ENCODE results near the gene ZNF827.

ZNF827 gene

DNA sequence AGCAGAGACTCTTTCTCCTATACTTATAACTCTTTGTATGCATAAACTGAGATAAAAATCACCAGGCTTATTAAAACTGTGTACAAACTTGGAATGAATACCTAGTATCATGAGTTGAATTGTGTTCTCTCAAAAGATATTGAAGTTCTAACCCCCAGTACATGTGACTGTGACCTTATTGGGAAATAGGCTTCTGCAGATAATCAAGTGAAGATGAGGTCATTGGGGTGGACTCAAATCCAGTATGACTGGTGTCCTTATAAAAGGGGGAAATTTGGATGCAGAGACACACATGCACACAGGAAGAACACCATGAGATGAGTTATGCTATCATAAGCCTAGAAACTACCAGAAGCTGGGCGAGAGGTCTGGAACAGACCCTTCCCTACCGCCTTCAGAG, 26.2 kb downstream of the ZNF827 start:
- DNase-seq: peak; percentile 20
- H2BK12ac ChIP-seq (ENCODE audit: low read length in 2 of 2): no peak overlapping the region
- no peak overlapping the region for H2BK5ac ChIP-seq (ENCODE audit: low read depth, low read length, poor library complexity, severe bottlenecking)
- H3K4me3 ChIP-seq (ENCODE audit: insufficient read depth in 1 of 2, low read depth in 1 of 2, low read length in 2 of 2): no peak overlapping the region
- no peak overlapping the region for H3K9ac ChIP-seq (ENCODE audit: low read length)
- no peak overlapping the region for H4K8ac ChIP-seq (ENCODE audit: low read length)
- H3K18ac ChIP-seq (ENCODE audit: low read depth in 1 of 2, low read length in 2 of 2): no peak overlapping the region
- no peak overlapping the region for H4K91ac ChIP-seq (ENCODE audit: low read length)
- H3K79me1 ChIP-seq (replicated peaks; ENCODE audit: low read length, poor library complexity, severe bottlenecking): peaks cover 38% of the 10 kb centered on the region
- H3K4me2 ChIP-seq (ENCODE audit: low read length, poor library complexity, severe bottlenecking): no peak overlapping the region
- no peak overlapping the region for H3K14ac ChIP-seq (ENCODE audit: low read length in 2 of 2)
- H3K9me3 ChIP-seq (ENCODE audit: control insufficient read depth, low read length): no peaks in the 10 kb centered on the region
- H3K4me1 ChIP-seq (ENCODE audit: control insufficient read depth, insufficient read depth, low read depth, low read length): peaks cover under 1% of the 10 kb centered on the region
- no peak overlapping the region for H3K23ac ChIP-seq (ENCODE audit: low read length in 2 of 2)
- H2BK120ac ChIP-seq (ENCODE audit: low read depth, low read length): no peak overlapping the region
- no peak overlapping the region for H2AK5ac ChIP-seq (ENCODE audit: low read length, severe bottlenecking)
- peaks cover 0 to 4% of the 10 kb centered on the region in 2 experiments for H3K36me3 ChIP-seq (ENCODE audit: control insufficient read depth in 1 of 2, insufficient read depth in 2 of 2, low read depth in 1 of 2, low read length in 2 of 2)
- no peak overlapping the region for H3K4ac ChIP-seq (ENCODE audit: low read depth in 1 of 2, low read length in 2 of 2)
- H2BK15ac ChIP-seq (ENCODE audit: low read depth, poor library complexity, severe bottlenecking): no peak overlapping the region
- H3K27ac ChIP-seq (ENCODE audit: low read length, poor library complexity, severe bottlenecking): no peak overlapping the region
- H2AFZ ChIP-seq (ENCODE audit: low read depth, low read length): no peak overlapping the region
- no peaks in the 10 kb centered on the region for H3K27me3 ChIP-seq (ENCODE audit: control insufficient read depth in 1 of 2, insufficient read depth in 1 of 2, low read length in 2 of 2)
- WGBS: 100% methylated on average over 2 of the region's 2 CpGs

DNA sequence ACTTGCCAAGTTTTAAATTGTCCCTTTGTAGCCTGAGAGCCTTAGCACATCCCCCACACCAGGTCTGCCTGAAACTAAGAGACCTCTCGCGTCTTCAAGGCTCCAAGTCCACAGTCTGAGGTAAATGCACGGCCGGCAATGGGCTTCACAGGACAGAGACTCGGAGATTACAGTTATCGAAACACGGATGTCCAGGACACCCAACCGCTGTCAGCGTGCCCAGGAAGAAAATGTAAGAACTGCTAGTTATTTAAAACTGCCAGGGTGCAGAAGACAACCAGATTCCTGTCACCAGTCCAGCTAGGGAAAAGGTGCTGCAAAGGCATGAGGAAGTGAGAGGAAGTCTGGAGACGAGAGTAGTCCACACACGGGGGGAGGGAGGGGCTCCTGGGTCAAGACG, 28.9 kb downstream of the ZNF827 start:
- no peak overlapping the region for H3K18ac ChIP-seq (ENCODE audit: low read depth in 1 of 2, low read length in 2 of 2)

DNA sequence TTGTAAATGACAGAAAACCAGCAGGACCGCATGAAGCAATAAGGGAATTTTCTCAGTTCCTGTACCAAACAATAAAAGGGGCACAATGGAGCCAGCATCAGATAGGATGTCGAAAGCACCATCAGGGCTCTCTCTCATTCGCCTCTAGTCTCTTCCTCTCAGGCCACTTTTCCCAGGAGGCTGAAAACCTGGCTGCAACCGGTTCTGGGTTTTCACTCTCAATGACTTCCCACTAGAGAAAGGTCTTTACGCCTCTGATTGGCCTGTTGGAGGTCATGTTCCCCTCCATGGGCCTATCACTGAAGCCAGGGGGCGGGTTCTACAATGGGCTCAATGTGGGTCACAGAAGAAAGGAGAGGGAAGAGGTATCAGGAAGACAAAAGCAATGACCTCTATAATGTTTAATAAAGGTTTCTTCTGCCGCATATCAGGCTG, 29.3 kb downstream of the ZNF827 start:
- Histone ChIP-seq H3K27ac (ENCODE audit: low read length, poor library complexity, severe bottlenecking) (no peak overlapping the region), H2BK15ac (ENCODE audit: low read depth, poor library complexity, severe bottlenecking) (no peak overlapping the region), H3K4me1 (ENCODE audit: control insufficient read depth, insufficient read depth, low read depth, low read length) (peaks cover 7% of the 10 kb centered on the region), H2BK12ac (ENCODE audit: low read length in 2 of 2) (no peak overlapping the region), H2BK120ac (ENCODE audit: low read depth, low read length) (no peak overlapping the region), H3K4ac (ENCODE audit: low read depth in 1 of 2, low read length in 2 of 2) (no peak overlapping the region), H3K4me2 (ENCODE audit: low read length, poor library complexity, severe bottlenecking) (no peak overlapping the region), H3K36me3 (ENCODE audit: control insufficient read depth in 1 of 2, insufficient read depth in 2 of 2, low read depth in 1 of 2, low read length in 2 of 2) (peaks cover 0 to 4% of the 10 kb centered on the region in 2 experiments), H2AFZ (ENCODE audit: low read depth, low read length) (no peak overlapping the region), H3K9ac (ENCODE audit: low read length) (no peak overlapping the region), H2AK5ac (ENCODE audit: low read length, severe bottlenecking) (no peak overlapping the region), H4K91ac (ENCODE audit: low read length) (no peak overlapping the region), H3K23ac (ENCODE audit: low read length in 2 of 2) (no peak overlapping the region), H2BK5ac (ENCODE audit: low read depth, low read length, poor library complexity, severe bottlenecking) (no peak overlapping the region), H3K27me3 (ENCODE audit: control insufficient read depth in 1 of 2, insufficient read depth in 1 of 2, low read length in 2 of 2) (no peaks in the 10 kb centered on the region), H3K18ac (ENCODE audit: low read depth in 1 of 2, low read length in 2 of 2) (no peak overlapping the region), H4K8ac (ENCODE audit: low read length) (no peak overlapping the region), H3K79me1 (replicated peaks; ENCODE audit: low read length, poor library complexity, severe bottlenecking) (peaks cover 30% of the 10 kb centered on the region), H3K14ac (ENCODE audit: low read length in 2 of 2) (no peak overlapping the region), H3K4me3 (ENCODE audit: insufficient read depth in 1 of 2, low read depth in 1 of 2, low read length in 2 of 2) (peak overlapping the region in 1 of 2 experiments; percentile 64), H3K9me3 (ENCODE audit: control insufficient read depth, low read length) (no peaks in the 10 kb centered on the region)
- no peak for DNase-seq
- 83% methylated on average over 7 of the region's 7 CpGs for WGBS

More for the DNA sequence above, 28.9 kb downstream of the ZNF827 start:
- no peak overlapping the region for H2AFZ ChIP-seq (ENCODE audit: low read depth, low read length)
- no peak overlapping the region for H3K23ac ChIP-seq (ENCODE audit: low read length in 2 of 2)
- H2BK120ac ChIP-seq (ENCODE audit: low read depth, low read length): no peak overlapping the region
- no peak overlapping the region for H2BK5ac ChIP-seq (ENCODE audit: low read depth, low read length, poor library complexity, severe bottlenecking)
- H3K4me2 ChIP-seq (ENCODE audit: low read length, poor library complexity, severe bottlenecking): no peak overlapping the region
- H3K79me1 ChIP-seq (replicated peaks; ENCODE audit: low read length, poor library complexity, severe bottlenecking): peaks cover 28% of the 10 kb centered on the region
- no peaks in the 10 kb centered on the region for H3K36me3 ChIP-seq (ENCODE audit: control insufficient read depth in 1 of 2, insufficient read depth in 2 of 2, low read depth in 1 of 2, low read length in 2 of 2)
- H2BK12ac ChIP-seq (ENCODE audit: low read length in 2 of 2): no peak overlapping the region
- H2AK5ac ChIP-seq (ENCODE audit: low read length, severe bottlenecking): no peak overlapping the region
- H3K9me3 ChIP-seq (ENCODE audit: control insufficient read depth, low read length): no peaks in the 10 kb centered on the region
- H4K91ac ChIP-seq (ENCODE audit: low read length): no peak overlapping the region
- no peaks in the 10 kb centered on the region for H3K27me3 ChIP-seq (ENCODE audit: control insufficient read depth in 1 of 2, insufficient read depth in 1 of 2, low read length in 2 of 2)
- no peak overlapping the region for H3K14ac ChIP-seq (ENCODE audit: low read length in 2 of 2)
- H2BK15ac ChIP-seq (ENCODE audit: low read depth, poor library complexity, severe bottlenecking): no peak overlapping the region
- H3K9ac ChIP-seq (ENCODE audit: low read length): peak overlapping the region; percentile 15
- DNase-seq: no peak
- H4K8ac ChIP-seq (ENCODE audit: low read length): no peak overlapping the region
- WGBS: 85% methylated on average over 12 of the region's 12 CpGs
- H3K27ac ChIP-seq (ENCODE audit: low read length, poor library complexity, severe bottlenecking): no peak overlapping the region
- peak overlapping the region in 1 of 2 experiments; percentile 64 for H3K4me3 ChIP-seq (ENCODE audit: insufficient read depth in 1 of 2, low read depth in 1 of 2, low read length in 2 of 2)
- H3K4me1 ChIP-seq (ENCODE audit: control insufficient read depth, insufficient read depth, low read depth, low read length): peaks cover 2% of the 10 kb centered on the region
- H3K4ac ChIP-seq (ENCODE audit: low read depth in 1 of 2, low read length in 2 of 2): no peak overlapping the region

DNA sequence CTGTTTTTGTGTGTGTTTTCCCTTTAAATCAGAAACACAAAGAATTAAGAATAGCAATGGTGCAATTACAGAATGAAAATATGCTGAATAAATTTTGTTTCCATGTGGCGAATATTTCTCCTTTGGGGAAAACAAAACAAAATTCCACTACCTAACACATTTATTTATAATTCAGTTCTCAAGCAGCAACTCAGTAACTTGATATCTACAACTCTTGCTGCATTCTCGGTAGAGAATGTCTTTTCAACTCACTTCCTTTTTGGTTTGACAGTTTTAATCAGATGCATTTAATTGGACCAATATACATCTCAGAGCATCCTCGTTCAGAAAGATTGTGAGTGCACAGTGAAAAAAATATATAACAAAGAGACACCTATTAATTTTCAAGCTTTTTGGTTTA, 30.8 kb downstream of the ZNF827 start:
- H3K14ac ChIP-seq (ENCODE audit: low read length in 2 of 2): no peak overlapping the region
- H3K4ac ChIP-seq (ENCODE audit: low read depth in 1 of 2, low read length in 2 of 2): no peak overlapping the region
- H3K27me3 ChIP-seq (ENCODE audit: control insufficient read depth in 1 of 2, insufficient read depth in 1 of 2, low read length in 2 of 2): no peaks in the 10 kb centered on the region
- no peaks in the 10 kb centered on the region for H3K9me3 ChIP-seq (ENCODE audit: control insufficient read depth, low read length)
- H3K4me3 ChIP-seq (ENCODE audit: insufficient read depth in 1 of 2, low read depth in 1 of 2, low read length in 2 of 2): no peak overlapping the region
- H2BK5ac ChIP-seq (ENCODE audit: low read depth, low read length, poor library complexity, severe bottlenecking): no peak overlapping the region
- H3K18ac ChIP-seq (ENCODE audit: low read depth in 1 of 2, low read length in 2 of 2): no peak overlapping the region
- H2BK120ac ChIP-seq (ENCODE audit: low read depth, low read length): no peak overlapping the region
- no peak overlapping the region for H4K8ac ChIP-seq (ENCODE audit: low read length)
- peak overlapping the region; percentile 13 for H3K9ac ChIP-seq (ENCODE audit: low read length)
- H3K36me3 ChIP-seq (ENCODE audit: control insufficient read depth in 1 of 2, insufficient read depth in 2 of 2, low read depth in 1 of 2, low read length in 2 of 2): peaks cover 1 to 6% of the 10 kb centered on the region in 2 experiments
- H2AFZ ChIP-seq (ENCODE audit: low read depth, low read length): no peak overlapping the region
- no peak overlapping the region for H2BK12ac ChIP-seq (ENCODE audit: low read length in 2 of 2)
- no peak overlapping the region for H2AK5ac ChIP-seq (ENCODE audit: low read length, severe bottlenecking)
- no peak overlapping the region for H3K23ac ChIP-seq (ENCODE audit: low read length in 2 of 2)
- no peak overlapping the region for H3K27ac ChIP-seq (ENCODE audit: low read length, poor library complexity, severe bottlenecking)
- no peak for DNase-seq
- H3K79me1 ChIP-seq (replicated peaks; ENCODE audit: low read length, poor library complexity, severe bottlenecking): peaks cover 40% of the 10 kb centered on the region
- H4K91ac ChIP-seq (ENCODE audit: low read length): no peak overlapping the region
- 81% methylated on average over 2 of the region's 3 CpGs for WGBS
- peaks cover 8% of the 10 kb centered on the region for H3K4me1 ChIP-seq (ENCODE audit: control insufficient read depth, insufficient read depth, low read depth, low read length)
- no peak overlapping the region for H3K4me2 ChIP-seq (ENCODE audit: low read length, poor library complexity, severe bottlenecking)
- H2BK15ac ChIP-seq (ENCODE audit: low read depth, poor library complexity, severe bottlenecking): no peak overlapping the region
